ENCODE results near the gene ZNF829. TPM values are rescaled to one million over a fixed set of nuclear protein-coding genes. Genes with fewer than 3 reads are reported as not detected.

ZNF829 gene
- polyA plus RNA-seq = 3.0 and 4.5 TPM in 2 replicates

DNA sequence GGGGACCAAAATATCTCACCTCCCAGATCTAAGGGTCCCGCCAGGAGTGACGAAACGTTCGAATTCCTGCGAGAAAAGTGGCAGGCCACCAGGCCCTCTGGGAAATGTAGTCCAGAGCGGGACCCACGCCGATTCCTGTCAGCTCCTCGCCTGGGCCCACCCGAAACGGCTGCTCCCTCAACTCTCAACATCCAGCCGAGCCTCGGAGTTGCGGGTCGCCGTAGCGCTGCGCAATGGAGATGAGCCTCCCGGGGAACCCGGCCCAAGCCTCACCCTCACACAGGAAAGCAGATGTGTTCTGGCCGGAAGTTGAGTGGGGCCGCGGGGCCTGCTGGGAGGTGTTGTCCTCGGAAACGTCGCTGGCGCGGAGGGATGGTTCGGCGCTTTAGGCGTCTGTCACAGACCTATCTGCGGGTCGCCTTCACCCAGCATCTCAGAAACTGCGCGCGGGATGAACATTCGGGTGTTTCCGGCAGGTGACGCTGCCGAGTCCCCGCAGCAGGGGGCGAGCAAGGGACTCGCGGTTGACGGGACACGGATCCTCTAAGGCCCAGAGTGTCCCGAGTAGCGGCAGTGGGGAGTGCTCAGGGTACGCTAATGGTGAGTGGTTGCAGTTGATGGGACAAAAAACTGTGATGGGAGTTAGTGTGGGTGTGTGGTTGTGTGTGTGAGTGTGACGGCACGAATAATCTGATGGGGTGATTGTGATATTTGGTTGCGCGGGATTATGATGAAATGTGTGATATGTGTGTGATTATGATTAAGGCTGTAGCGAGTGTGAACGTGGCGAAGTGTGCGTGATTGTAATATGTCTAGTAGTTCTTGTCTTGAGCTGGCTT lies at the start of gene ZNF829, which contains the start of gene ZNF568:
Gene ZNF829, minus strand, starts transcription at position 300 of the 839 bp plus-strand sequence. CDS start 1,124 bp downstream, outside the sequence.
Gene ZNF568, plus strand, starts transcription at position 341 of the 839 bp plus-strand sequence. CDS start 6,439 bp downstream, outside the sequence.

DNA sequence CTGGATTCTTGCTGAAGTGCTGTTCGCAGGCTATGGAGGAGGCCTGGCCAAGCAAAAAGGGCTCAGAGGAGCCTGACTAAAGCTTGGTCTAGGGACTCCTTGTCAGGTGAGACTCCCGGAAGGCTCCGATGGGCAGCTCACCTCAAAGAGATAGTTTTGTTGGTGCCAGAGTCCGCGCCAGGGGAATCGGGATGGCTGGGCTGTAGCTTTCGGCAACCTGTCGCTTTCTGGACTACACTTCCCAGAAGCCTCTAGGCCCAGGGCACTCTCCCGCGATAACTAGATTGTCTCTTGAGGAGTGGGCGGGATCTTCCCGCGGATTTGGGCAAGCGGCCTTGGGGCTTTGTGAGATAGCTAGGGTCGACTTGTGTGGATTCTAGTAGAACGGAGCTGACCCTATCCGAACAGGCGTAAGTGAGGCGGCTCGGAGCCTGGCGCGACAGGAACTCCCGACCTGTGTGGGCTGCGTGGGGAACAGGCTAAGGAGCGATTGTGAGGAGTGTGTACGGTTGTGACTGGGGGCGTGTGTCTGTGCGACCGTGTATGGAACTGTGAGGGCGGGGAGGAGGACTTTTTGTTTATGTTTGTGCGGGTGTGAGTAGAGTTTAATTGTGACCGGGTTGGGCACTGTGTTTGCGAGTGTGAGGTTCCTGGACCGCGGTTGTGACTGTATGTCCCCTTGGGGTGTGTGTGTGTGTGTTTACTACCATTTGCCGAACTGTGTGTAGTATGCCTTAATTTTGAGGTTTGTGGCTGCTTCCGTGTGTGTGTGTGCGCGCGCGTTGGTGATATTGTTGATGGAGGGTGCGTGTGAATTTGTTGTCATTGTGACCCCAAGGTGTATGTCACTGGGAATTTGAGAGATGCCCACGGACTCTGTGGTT lies 65.3 kb downstream of the ZNF829 start, which contains the start of gene ZNF345:
Gene ZNF345, plus strand, starts transcription at position 318 of the 884 bp plus-strand sequence. CDS start 25,955 bp downstream, outside the sequence.

Other genes with a start within 250 kb of the ZNF829 start
- gene ZNF461, start 249.5 kb downstream of the ZNF829 start, polyA plus RNA-seq = 2.6 and 6.4 TPM in 2 replicates
- 6.9 and 15.1 TPM in 2 replicates for gene ZNF567, start 228.7 kb downstream of the ZNF829 start, polyA plus RNA-seq
- 0.17 and 0.25 TPM in 2 replicates for gene ZNF850, start 143.5 kb downstream of the ZNF829 start, polyA plus RNA-seq
- gene ZNF790, start 77.9 kb downstream of the ZNF829 start, polyA plus RNA-seq = 5.0 and 6.5 TPM in 2 replicates
- gene ZNF345, start 65.4 kb downstream of the ZNF829 start, polyA plus RNA-seq = 9.2 and 11.3 TPM in 2 replicates
- 8.0 and 13.4 TPM in 2 replicates for gene ZNF568, start within 50 bp of the ZNF829 start, polyA plus RNA-seq
- gene ZNF420, start 162.1 kb upstream of the ZNF829 start, polyA plus RNA-seq = 37.0 and 44.0 TPM in 2 replicates

Measured in Purkinje cell (primary cell).